ENCODE measurements around the gene UVRAG. TPM values are rescaled to one million over a fixed set of nuclear protein-coding genes. Genes with fewer than 3 reads are reported as not detected.

UVRAG gene
- total RNA-seq, 1 experiment from 2014 or later, result 29.5 TPM

- Histone ChIP-seq H3K36me3 (ENCODE audit: control insufficient read depth, insufficient read depth, low read length) (no peaks in the 10 kb centered on the region), H3K4me1 (ENCODE audit: control insufficient read depth, insufficient read depth, low read length) (no peaks in the 10 kb centered on the region), H3K4me3 (ENCODE audit: low read depth in 2 of 2, low read length in 2 of 2) (no peak overlapping the region), H3K27ac (ENCODE audit: low read length) (no peak overlapping the region), H3K27me3 (ENCODE audit: control insufficient read depth, insufficient read depth, low read length) (no peaks in the 10 kb centered on the region), H3K9me3 (ENCODE audit: control insufficient read depth, insufficient read depth, low read depth, low read length) (no peaks in the 10 kb centered on the region)
- ChIA-PET CTCF (no interaction called here), POLR2A (no interaction called here)
- BruUV-seq (replicated peaks), result no TSS peak
- intact Hi-C loops (cut with micrococcal nuclease; ENCODE audit: unreplicated experiment), result no loop called here
- TF ChIP-seq SIN3A (IDR thresholded peaks at IDR 0.05; ENCODE audit: borderline replicate concordance, insufficient read depth, low read depth, low read length) (no peak), POLR2AphosphoS5 (IDR thresholded peaks at IDR 0.05; ENCODE audit: low read depth, low read length) (no peak), TCF7L2 (IDR thresholded peaks at IDR 0.05; ENCODE audit: low read depth, low read length) (no peak), CTCF (IDR thresholded peaks at IDR 0.05) (no peak), REST (IDR thresholded peaks at IDR 0.05; ENCODE audit: insufficient read depth in 1 of 2, low read depth in 2 of 2, low read length in 1 of 2) (no peak)
- in situ Hi-C loops (cut with HindIII; ENCODE audit: low pct_unique_long_range_greater_than_20kb, low sequenced_read_pairs), result no loop called here
- DNase-seq (ENCODE audit: low read depth, low spot score), result no peak
- ATAC-seq, result no peak
These were observed 38.5 kb upstream of the UVRAG start for GRCh38 chr11:75776546-75776945.

GRCh38 chr11:75777461-75778110, 37.4 kb upstream of the UVRAG start:
- in situ Hi-C loops (cut with HindIII; ENCODE audit: low pct_unique_long_range_greater_than_20kb, low sequenced_read_pairs) (no loop called here), intact Hi-C loops (cut with micrococcal nuclease; ENCODE audit: unreplicated experiment) (no loop called here)
- Histone ChIP-seq H3K27me3 (ENCODE audit: control insufficient read depth, insufficient read depth, low read length) (no peaks in the 10 kb centered on the region), H3K4me3 (ENCODE audit: low read depth in 2 of 2, low read length in 2 of 2) (no peak overlapping the region), H3K4me1 (ENCODE audit: control insufficient read depth, insufficient read depth, low read length) (no peaks in the 10 kb centered on the region), H3K27ac (ENCODE audit: low read length) (no peak overlapping the region), H3K9me3 (ENCODE audit: control insufficient read depth, insufficient read depth, low read depth, low read length) (no peaks in the 10 kb centered on the region), H3K36me3 (ENCODE audit: control insufficient read depth, insufficient read depth, low read length) (no peaks in the 10 kb centered on the region)
- no peak for TF ChIP-seq POLR2AphosphoS5 (IDR thresholded peaks at IDR 0.05; ENCODE audit: low read depth, low read length)
- no peak for TF ChIP-seq REST (IDR thresholded peaks at IDR 0.05; ENCODE audit: insufficient read depth in 1 of 2, low read depth in 2 of 2, low read length in 1 of 2)
- TF ChIP-seq TCF7L2 (IDR thresholded peaks at IDR 0.05; ENCODE audit: low read depth, low read length), result no peak
- no peak for TF ChIP-seq CTCF (IDR thresholded peaks at IDR 0.05)
- TF ChIP-seq SIN3A (IDR thresholded peaks at IDR 0.05; ENCODE audit: borderline replicate concordance, insufficient read depth, low read depth, low read length), result no peak
- ATAC-seq (no peak), DNase-seq (ENCODE audit: low read depth, low spot score) (no peak)
- no TSS peak for BruUV-seq (replicated peaks)
- ChIA-PET POLR2A (interaction anchor here (0.6 kb wide), 1 partner anchor 224 kb away, joined by 15 read pairs; no protein-coding TSS in a partner anchor), CTCF (no interaction called here)

All from Panc1 (cell line).